HG02970 (cell line): ENCODE data around the gene DLX4.

Experiments used
- ATAC-seq: cut with Tn5 transposase; IDR thresholded peaks from one replicate; pipeline ENCODE4 v1.9.1; 2021; ENCODE audit warnings: mild to moderate bottlenecking, moderate library complexity, moderate number of reproducible peaks; ENCODE audit not compliant: unreplicated experiment, low FRiP score

DLX4 gene

GRCh38 chr17:49946208-49946607 lies 22.8 kb upstream of the DLX4 start:
- no peak for ATAC-seq

- no peak for ATAC-seq
Observed at GRCh38 chr17:49946964-49947584, 21.9 kb upstream of the DLX4 start.

GRCh38 chr17:49949634-49950033 lies 19.4 kb upstream of the DLX4 start:
- no peak for ATAC-seq

- no peak for ATAC-seq
Observed at GRCh38 chr17:49951362-49952082, 17.5 kb upstream of the DLX4 start.

- ATAC-seq = no peak
Observed at GRCh38 chr17:49952209-49952911, 16.6 kb upstream of the DLX4 start.

- ATAC-seq = no peak
Observed at GRCh38 chr17:49952912-49953497, 16.0 kb upstream of the DLX4 start.

GRCh38 chr17:49955157-49955556 lies 13.8 kb upstream of the DLX4 start:
- ATAC-seq = no peak

GRCh38 chr17:49956780-49957179 lies 12.2 kb upstream of the DLX4 start:
- no peak for ATAC-seq

- no peak for ATAC-seq
Observed at GRCh38 chr17:49957350-49957749, 11.6 kb upstream of the DLX4 start.

- ATAC-seq = no peak
Observed at GRCh38 chr17:49958723-49959122, 10.3 kb upstream of the DLX4 start.

- ATAC-seq = no peak
Observed at GRCh38 chr17:49959183-49959935, 9.6 kb upstream of the DLX4 start.

GRCh38 chr17:49962599-49963308 lies 6.2 kb upstream of the DLX4 start:
- no peak for ATAC-seq

- no peak for ATAC-seq
Observed at GRCh38 chr17:49963309-49963625, 5.7 kb upstream of the DLX4 start.

GRCh38 chr17:49963626-49964302 lies 5.2 kb upstream of the DLX4 start:
- ATAC-seq = no peak

- no peak for ATAC-seq
Observed at GRCh38 chr17:49964303-49964768, 4.7 kb upstream of the DLX4 start.

- ATAC-seq = no peak
Observed at GRCh38 chr17:49964769-49965523, 4.0 kb upstream of the DLX4 start.

- no peak for ATAC-seq
Observed at GRCh38 chr17:49965524-49965909, 3.5 kb upstream of the DLX4 start.

- ATAC-seq = no peak
Observed at GRCh38 chr17:49966767-49967166, 2.2 kb upstream of the DLX4 start.

- no peak for ATAC-seq
Observed at GRCh38 chr17:49967205-49967604, 1.8 kb upstream of the DLX4 start.
